ENCODE data around the gene SIK3.

GRCh38 chr11:116901964-116902688, 196.1 kb downstream of the SIK3 start:
- TF ChIP-seq EZH2 (IDR thresholded peaks at IDR 0.05; ENCODE audit: low read length, unreplicated experiment) (no peak), CTCF (conservative IDR thresholded peaks at IDR 0.05; ENCODE audit: low read depth, low read length) (no peak), EZH2phosphoT487 (IDR thresholded peaks at IDR 0.05; ENCODE audit: borderline replicate concordance, low read length) (no peak)
